ENCODE data around the gene CNTNAP4. TPM values are rescaled to one million over a fixed set of nuclear protein-coding genes. Genes with fewer than 3 reads are reported as not detected.

The CNTNAP4 gene
- total and polyA plus RNA-seq, 2 of the 8 experiments (the other 6 are each of a cell fraction or from before 2014, with no cell fraction given): not detected

DNA sequence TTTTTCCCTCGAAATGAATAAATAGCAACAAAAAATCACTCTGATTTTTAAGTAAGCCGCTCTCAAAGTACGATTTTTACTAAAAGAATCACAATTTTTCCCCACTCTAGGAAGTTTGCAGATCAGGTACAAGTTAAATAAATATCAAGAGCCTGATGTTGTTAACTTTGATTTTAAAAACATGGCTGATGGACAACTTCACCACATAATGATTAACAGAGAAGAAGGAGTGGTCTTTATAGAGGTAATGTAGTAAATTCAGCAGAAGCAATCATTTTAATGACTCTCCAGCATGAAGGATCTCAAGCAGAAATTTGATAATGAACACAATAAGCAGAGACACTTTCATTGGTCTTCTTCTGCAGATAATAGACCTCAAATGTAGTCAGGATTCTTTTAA is 262.4 kb downstream of the CNTNAP4 start:
- H3K18ac ChIP-seq (ENCODE audit: extremely low read depth, low read length): no peak overlapping the region
- H2BK12ac ChIP-seq (ENCODE audit: low read depth, low read length): no peak overlapping the region
- 88% methylated on average over 3 of the region's 3 CpGs; no CpG with 5 or more reads in 1 of the 2 experiments for WGBS, 2 experiments (ENCODE audit: extremely low coverage in 1 of 2, insufficient coverage in 1 of 2, insufficient read length in 1 of 2, insufficient replicate concordance in 2 of 2, low coverage in 1 of 2, low lambda C conversion rate in 2 of 2, missing lambda C conversion rate in 1 of 2)
- H3K23ac ChIP-seq (ENCODE audit: insufficient read length): no peak overlapping the region
- H2BK5ac ChIP-seq (ENCODE audit: low read depth, low read length): no peak overlapping the region
- POLR2A ChIA-PET (ENCODE audit: partially characterized antibody): no interaction called here
- peaks cover 0 to under 1% (median 0%) of the 10 kb centered on the region in 4 experiments; a peak in 1 of 7 replicates for H3K27me3 ChIP-seq (replicated peaks in 1 of 4; ENCODE audit: control insufficient read depth in 3 of 4, extremely low read depth in 1 of 4, insufficient read depth in 3 of 4, low read length in 3 of 4)
- H4K91ac ChIP-seq (replicated peaks; ENCODE audit: insufficient read length, low read length): no peak overlapping the region
- H3K4ac ChIP-seq (replicated peaks; ENCODE audit: insufficient read length, low read depth, low read length): no peak overlapping the region
- DNase-seq (ENCODE audit: low read depth in 1 of 2, low spot score in 2 of 2): no peak
- no peaks in the 10 kb centered on the region for H3K4me1 ChIP-seq (replicated peaks in 1 of 4; ENCODE audit: control insufficient read depth in 3 of 4, insufficient read depth in 4 of 4, low read length in 3 of 4)
- no peaks in the 10 kb centered on the region for H3K79me2 ChIP-seq (ENCODE audit: control insufficient read depth in 1 of 2, insufficient read depth in 2 of 2, low read length in 2 of 2)
- no peak overlapping the region for H3K56ac ChIP-seq (replicated peaks; ENCODE audit: insufficient read length, low read depth, low read length)
- no peak overlapping the region for H3K9ac ChIP-seq (replicated peaks in 1 of 4; ENCODE audit: extremely low read depth in 1 of 4, low read depth in 3 of 4, low read length in 3 of 4)
- no peak overlapping the region for H3K4me2 ChIP-seq (ENCODE audit: insufficient read depth in 1 of 2, low read depth in 2 of 2, low read length in 2 of 2)
- no peak overlapping the region for H3K27ac ChIP-seq (ENCODE audit: low read depth, low read length)
- no peaks in the 10 kb centered on the region for H3K23me2 ChIP-seq (ENCODE audit: low read depth, low read length)
- no peak overlapping the region for H3K14ac ChIP-seq (ENCODE audit: insufficient read length)
- H3K9me3 ChIP-seq (ENCODE audit: insufficient read depth in 2 of 2, low read depth in 1 of 2, low read length in 1 of 2): no peaks in the 10 kb centered on the region
- no peak overlapping the region for H4K8ac ChIP-seq (ENCODE audit: extremely low read depth, insufficient read depth, low read length)
- H4K5ac ChIP-seq (ENCODE audit: insufficient read length, low read depth, low read length): no peak overlapping the region
- H4K20me1 ChIP-seq (replicated peaks in 1 of 2; ENCODE audit: control insufficient read depth in 1 of 2, insufficient read depth in 2 of 2, low read length in 2 of 2): no peaks in the 10 kb centered on the region
- H2BK120ac ChIP-seq (replicated peaks; ENCODE audit: low read depth, low read length): no peak overlapping the region
- no peaks in the 10 kb centered on the region for H3K79me1 ChIP-seq (ENCODE audit: low read depth, low read length)
- H3K36me3 ChIP-seq (ENCODE audit: control insufficient read depth in 2 of 4, insufficient read depth in 4 of 4, low read length in 3 of 4): no peaks in the 10 kb centered on the region
- no peak overlapping the region for H2AK5ac ChIP-seq (ENCODE audit: low read depth, low read length)
- CTCF ChIA-PET (ENCODE audit: partially characterized antibody): no interaction called here
- no peak overlapping the region for H2AFZ ChIP-seq (ENCODE audit: low read length)
- no peak for TF ChIP-seq TAF1 (IDR thresholded peaks at IDR 0.05; ENCODE audit: low read depth, low read length)
- TF ChIP-seq EGR1 (IDR thresholded peaks at IDR 0.05; ENCODE audit: borderline replicate concordance, low read depth, low read length): no peak
- TF ChIP-seq FOSL1 (IDR thresholded peaks at IDR 0.05; ENCODE audit: insufficient read depth, low read depth, low read length): no peak
- no peak for TF ChIP-seq CHD1 (IDR thresholded peaks at IDR 0.05; ENCODE audit: low read depth, low read length)
- TF ChIP-seq SP1 (IDR thresholded peaks at IDR 0.05; ENCODE audit: low read depth, low read length): no peak
- TF ChIP-seq, protein P1, sequence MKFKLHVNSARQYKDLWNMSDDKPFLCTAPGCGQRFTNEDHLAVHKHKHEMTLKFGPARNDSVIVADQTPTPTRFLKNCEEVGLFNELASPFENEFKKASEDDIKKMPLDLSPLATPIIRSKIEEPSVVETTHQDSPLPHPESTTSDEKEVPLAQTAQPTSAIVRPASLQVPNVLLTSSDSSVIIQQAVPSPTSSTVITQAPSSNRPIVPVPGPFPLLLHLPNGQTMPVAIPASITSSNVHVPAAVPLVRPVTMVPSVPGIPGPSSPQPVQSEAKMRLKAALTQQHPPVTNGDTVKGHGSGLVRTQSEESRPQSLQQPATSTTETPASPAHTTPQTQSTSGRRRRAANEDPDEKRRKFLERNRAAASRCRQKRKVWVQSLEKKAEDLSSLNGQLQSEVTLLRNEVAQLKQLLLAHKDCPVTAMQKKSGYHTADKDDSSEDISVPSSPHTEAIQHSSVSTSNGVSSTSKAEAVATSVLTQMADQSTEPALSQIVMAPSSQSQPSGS (IDR thresholded peaks at IDR 0.05; ENCODE audit: low read length): no peak
- H3K4me3 ChIP-seq (ENCODE audit: extremely low read depth in 1 of 4, insufficient read depth in 2 of 4, low read depth in 3 of 4, low read length in 4 of 4): no peak overlapping the region
- H2BK15ac ChIP-seq (ENCODE audit: low read length): no peak overlapping the region
- FAIRE-seq: no peak
- H2BK20ac ChIP-seq (ENCODE audit: low read length): no peak overlapping the region
